Endothelial cell (in vitro differentiated cells): Measurements from ENCODE around the gene PRR20D. TPM values are rescaled to one million over a fixed set of nuclear protein-coding genes. Genes with fewer than 3 reads are reported as not detected.
"Not testable (repeated sequence)": the region's sequence is repeated elsewhere in the genome, so short reads cannot be mapped to it uniquely, and the experiment has no call there.

ENCODE experiments used
- DNase-seq: peaks from one replicate; pipeline ENCODE4 v3.0.0; 2021; ENCODE audit warnings: low spot score
- H3K27ac Mint-ChIP-seq: one replicate; pipeline ENCODE4 v1.8.0; 2021; ENCODE audit warnings: mixed read lengths, inconsistent platforms; ENCODE audit not compliant: unreplicated experiment
- H3K27me3 Mint-ChIP-seq: one replicate; pipeline ENCODE4 v1.8.0; 2021; ENCODE audit warnings: mild to moderate bottlenecking, moderate library complexity, mixed read lengths, inconsistent platforms; ENCODE audit not compliant: unreplicated experiment
- H3K36me3 Mint-ChIP-seq: one replicate; pipeline ENCODE4 v1.8.0; 2021; ENCODE audit warnings: mild to moderate bottlenecking, low read depth, mixed read lengths, inconsistent platforms; ENCODE audit not compliant: unreplicated experiment
- H3K4me1 Mint-ChIP-seq: one replicate; pipeline ENCODE4 v1.8.0; 2021; ENCODE audit warnings: mild to moderate bottlenecking, mixed read lengths, inconsistent platforms; ENCODE audit not compliant: unreplicated experiment
- H3K4me3 Mint-ChIP-seq: one replicate; pipeline ENCODE4 v1.8.0; 2021; ENCODE audit warnings: mild to moderate bottlenecking, mixed read lengths, inconsistent platforms; ENCODE audit not compliant: unreplicated experiment
- H3K9me3 Mint-ChIP-seq: one replicate; pipeline ENCODE4 v1.8.0; 2021; ENCODE audit warnings: mixed read lengths, inconsistent platforms; ENCODE audit not compliant: unreplicated experiment
- long read RNA-seq: library from polyadenylated mRNA; unstranded; transcript quantifications from one replicate; pipeline ENCODE4 v2.0.0, GENCODE V29; 2020; ENCODE audit not compliant: unreplicated experiment
- total RNA-seq: library from RNA; stranded (reverse); fragmentation: NEBNext Ultra II Directional; extraction: Animal tissue kit (Norgen Biotek cat#: 25700); gene quantifications from one replicate; pipeline ENCODE4 v1.2.1, GENCODE V29; 2021; ENCODE audit not compliant: unreplicated experiment
- TF ChIP-seq, protein P1 (sequence below): fragments of 200-600 bp; sonication (generic); IDR thresholded peaks from one replicate; pipeline ENCODE4 v1.5.0; 2021; ENCODE audit warnings: antibody characterized with exemption; ENCODE audit not compliant: unreplicated experiment

The PRR20D gene
- not detected for total RNA-seq
- long read RNA-seq, result 0 reads

DNA sequence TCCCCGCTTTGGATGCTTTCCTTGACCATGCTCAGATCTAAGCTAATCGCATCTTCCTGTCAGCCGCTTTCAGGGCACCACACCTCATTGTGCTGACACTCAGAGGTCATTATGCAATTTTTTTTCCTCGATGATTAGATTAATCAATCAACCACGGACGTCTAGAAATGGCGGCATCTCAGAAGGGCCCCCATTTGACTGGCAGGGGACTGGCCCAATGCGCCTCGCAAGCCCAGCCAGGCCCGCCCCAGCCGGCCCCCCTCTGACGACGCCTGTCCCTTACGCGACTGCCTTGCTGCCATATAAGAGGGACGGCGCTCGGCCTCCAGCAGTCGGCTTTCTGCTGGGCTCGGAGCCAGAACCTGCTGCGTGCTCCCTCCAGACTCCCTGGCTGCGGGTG is at the start of gene PRR20D:
PRR20D (plus strand) TSS at position 301 of the 400 bp plus-strand sequence. CDS start 387 bp downstream, outside the sequence.
- not testable (repeated sequence) for DNase-seq, H3K4me1 Mint-ChIP-seq, H3K27ac Mint-ChIP-seq, H3K4me3 Mint-ChIP-seq, H3K36me3 Mint-ChIP-seq, H3K27me3 Mint-ChIP-seq, H3K9me3 Mint-ChIP-seq

DNA sequence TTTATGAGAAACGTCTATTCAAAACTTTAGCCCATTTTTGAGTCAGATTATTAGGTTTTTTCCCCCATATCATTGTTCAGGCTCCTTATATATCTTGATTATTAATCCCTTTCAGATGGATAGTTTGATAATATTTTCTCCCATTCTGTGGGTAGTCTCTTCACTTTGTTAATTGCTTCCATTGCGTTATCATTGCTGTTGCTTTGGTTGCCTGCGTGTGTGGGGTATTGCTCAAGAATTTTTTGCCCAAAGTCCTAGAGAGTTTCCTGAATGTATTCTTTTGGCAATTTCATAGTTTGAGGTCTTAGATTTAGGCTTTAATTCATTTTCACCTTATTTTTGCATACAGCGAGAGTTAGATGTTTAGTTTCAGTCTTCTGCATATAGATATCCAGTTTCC is 45.5 kb upstream of the PRR20D start:
- Mint-ChIP-seq H3K27ac (no peak overlapping the region), H3K4me1 (no peaks in the 10 kb centered on the region)
- TF ChIP-seq, protein P1, sequence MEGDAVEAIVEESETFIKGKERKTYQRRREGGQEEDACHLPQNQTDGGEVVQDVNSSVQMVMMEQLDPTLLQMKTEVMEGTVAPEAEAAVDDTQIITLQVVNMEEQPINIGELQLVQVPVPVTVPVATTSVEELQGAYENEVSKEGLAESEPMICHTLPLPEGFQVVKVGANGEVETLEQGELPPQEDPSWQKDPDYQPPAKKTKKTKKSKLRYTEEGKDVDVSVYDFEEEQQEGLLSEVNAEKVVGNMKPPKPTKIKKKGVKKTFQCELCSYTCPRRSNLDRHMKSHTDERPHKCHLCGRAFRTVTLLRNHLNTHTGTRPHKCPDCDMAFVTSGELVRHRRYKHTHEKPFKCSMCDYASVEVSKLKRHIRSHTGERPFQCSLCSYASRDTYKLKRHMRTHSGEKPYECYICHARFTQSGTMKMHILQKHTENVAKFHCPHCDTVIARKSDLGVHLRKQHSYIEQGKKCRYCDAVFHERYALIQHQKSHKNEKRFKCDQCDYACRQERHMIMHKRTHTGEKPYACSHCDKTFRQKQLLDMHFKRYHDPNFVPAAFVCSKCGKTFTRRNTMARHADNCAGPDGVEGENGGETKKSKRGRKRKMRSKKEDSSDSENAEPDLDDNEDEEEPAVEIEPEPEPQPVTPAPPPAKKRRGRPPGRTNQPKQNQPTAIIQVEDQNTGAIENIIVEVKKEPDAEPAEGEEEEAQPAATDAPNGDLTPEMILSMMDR, result no peak

DNA sequence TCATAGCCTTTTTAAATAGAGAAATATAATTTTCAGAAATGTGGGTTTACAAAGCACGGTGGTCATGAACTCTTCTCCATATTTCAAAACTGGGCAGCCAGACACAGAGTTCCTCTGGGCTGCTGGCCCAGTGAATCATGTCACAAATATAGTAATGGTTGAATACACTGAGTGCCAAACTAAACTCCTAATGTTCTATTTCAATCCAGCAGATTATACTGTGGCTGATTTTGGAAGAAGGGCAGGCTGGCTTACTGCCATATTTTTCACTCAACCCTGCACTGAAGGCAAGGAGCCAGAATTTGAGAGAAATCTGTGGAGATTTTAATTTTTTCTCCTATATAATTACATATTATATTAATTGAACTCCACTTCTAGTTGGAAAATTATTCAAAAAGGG is 36.8 kb upstream of the PRR20D start:
- H3K27ac Mint-ChIP-seq, result no peak overlapping the region
- no peaks in the 10 kb centered on the region for H3K27me3 Mint-ChIP-seq
- TF ChIP-seq, protein P1, result no peak

More for the DNA sequence above, 45.5 kb upstream of the PRR20D start:
- no peak overlapping the region for H3K4me3 Mint-ChIP-seq
- peaks cover 2% of the 10 kb centered on the region for H3K27me3 Mint-ChIP-seq
- no peak for DNase-seq
- H3K36me3 Mint-ChIP-seq, result no peaks in the 10 kb centered on the region
- H3K9me3 Mint-ChIP-seq, result no peaks in the 10 kb centered on the region

DNA sequence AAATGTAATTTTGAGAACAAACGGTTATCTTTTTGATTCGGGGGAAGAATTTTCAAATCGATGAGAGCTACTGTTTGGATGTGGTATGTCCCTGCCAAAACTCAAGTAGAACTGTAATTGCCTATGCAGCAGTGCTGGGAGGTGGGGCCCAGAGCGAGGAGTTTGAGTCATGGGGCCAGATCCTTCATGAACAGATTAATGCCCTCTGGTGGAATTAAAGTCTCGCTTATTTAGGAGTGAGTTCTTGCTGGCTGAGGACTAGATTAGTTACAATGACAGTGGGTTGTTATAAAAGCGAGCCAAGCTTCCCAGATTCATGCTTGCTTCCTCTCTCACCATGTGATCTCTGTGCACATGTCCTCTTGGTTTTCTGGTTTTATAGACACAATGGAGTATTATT is 31.5 kb upstream of the PRR20D start:
- no peaks in the 10 kb centered on the region for H3K27me3 Mint-ChIP-seq
- TF ChIP-seq, protein P1, result no peak
- H3K36me3 Mint-ChIP-seq, result no peaks in the 10 kb centered on the region
- no peak overlapping the region for H3K4me3 Mint-ChIP-seq
- H3K9me3 Mint-ChIP-seq, result no peaks in the 10 kb centered on the region
- no peaks in the 10 kb centered on the region for H3K4me1 Mint-ChIP-seq
- no peak overlapping the region for H3K27ac Mint-ChIP-seq
- no peak for DNase-seq

More for the DNA sequence above, 36.8 kb upstream of the PRR20D start:
- Mint-ChIP-seq H3K36me3 (no peaks in the 10 kb centered on the region), H3K9me3 (no peaks in the 10 kb centered on the region), H3K4me3 (no peak overlapping the region), H3K4me1 (no peaks in the 10 kb centered on the region)
- no peak for DNase-seq

DNA sequence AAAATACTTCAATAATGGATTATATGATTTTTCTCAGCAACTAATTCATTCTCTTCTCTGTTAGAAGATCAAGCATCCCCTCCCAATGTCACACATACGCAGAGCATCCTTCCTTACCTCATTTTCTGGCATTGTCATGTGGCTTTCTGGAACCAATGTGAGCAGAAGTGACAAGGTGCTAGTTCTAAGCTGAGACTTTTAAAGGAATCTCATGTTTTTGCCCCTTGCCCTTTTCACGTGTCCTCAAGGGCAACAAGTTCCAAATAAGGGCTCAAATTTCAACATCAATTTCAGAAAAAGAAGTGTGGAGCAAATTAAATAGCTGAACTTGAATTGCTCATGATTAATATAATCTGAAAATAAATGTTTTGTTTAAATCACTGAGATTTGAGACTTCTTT is 24.3 kb upstream of the PRR20D start:
- no peak for DNase-seq
- no peaks in the 10 kb centered on the region for H3K4me1 Mint-ChIP-seq
- H3K27ac Mint-ChIP-seq, result no peak overlapping the region
- H3K27me3 Mint-ChIP-seq, result no peaks in the 10 kb centered on the region
- H3K36me3 Mint-ChIP-seq, result no peaks in the 10 kb centered on the region
- no peaks in the 10 kb centered on the region for H3K9me3 Mint-ChIP-seq
- no peak overlapping the region for H3K4me3 Mint-ChIP-seq
- TF ChIP-seq, protein P1, result no peak
